K562 (cell line): ENCODE results near the gene HADHB. TPM values are rescaled to one million over a fixed set of nuclear protein-coding genes. Genes with fewer than 3 reads are reported as not detected.
A peak's percentile ranks its signal among the peaks of the same experiment; 100 is the strongest.

Experiments
- CBX8 ChIP-seq: fragments of 200-600 bp; sonication (generic); IDR thresholded peaks from 2 replicates; pipeline ENCODE4 v1.6.1; 2012; ENCODE audit warnings: borderline replicate concordance, mixed run types, low read depth, mild to moderate bottlenecking, moderate library complexity, mixed read lengths, low read length, control low read depth, inconsistent platforms; ENCODE audit not compliant: poor library complexity, severe bottlenecking; ENCODE audit errors: extremely low read depth
- CCNT2 ChIP-seq: IDR thresholded peaks from 2 replicates; pipeline ENCODE4 v1.6.1; 2011; ENCODE audit warnings: borderline replicate concordance, low read depth, mild to moderate bottlenecking, moderate library complexity, mixed read lengths, low read length; ENCODE audit not compliant: insufficient read length; ENCODE audit errors: extremely low read depth
- CREM ChIP-seq: IDR thresholded peaks from 2 replicates; pipeline ENCODE4 v1.6.1; 2014; ENCODE audit warnings: antibody characterized with exemption, low read depth
- KAT7 ChIP-seq: sonication (generic); formaldehyde crosslinking; IDR thresholded peaks from 2 replicates; pipeline ENCODE4 v1.8.0; 2022; ENCODE audit warnings: missing genetic modification reagents, mild to moderate bottlenecking, borderline replicate concordance
- KDM1A ChIP-seq, 2 experiments: fragments of 450-650 bp; IDR thresholded peaks; 2 replicates each; pipeline ENCODE4 v1.6.1; 2016; ENCODE audit warnings: mild to moderate bottlenecking in 2 of 2
- MTA1 ChIP-seq: fragments of 450-650 bp; IDR thresholded peaks from 2 replicates; pipeline ENCODE4 v1.6.1; 2017; ENCODE audit warnings: borderline replicate concordance
- POLR3G ChIP-seq: IDR thresholded peaks from 2 replicates; pipeline ENCODE4 v1.6.1; 2011; ENCODE audit not compliant: insufficient read length, insufficient replicate concordance; ENCODE audit errors: extremely low read depth
- PRMT5 ChIP-seq: sonication (generic); formaldehyde crosslinking; IDR thresholded peaks from 2 replicates; pipeline ENCODE4 v1.5.0; 2020; ENCODE audit warnings: missing genetic modification reagents
- TBL1XR1 ChIP-seq, 2 experiments: IDR thresholded peaks; 2 replicates each; pipeline ENCODE4 v1.6.1; 2012; ENCODE audit warnings: improper control_type of control experiment in 2 of 2, low read length in 2 of 2, mild to moderate bottlenecking in 1 of 2
- TEAD4 ChIP-seq, 2 experiments: sonication (generic) in 1 of 2; formaldehyde crosslinking in 1 of 2; IDR thresholded peaks; 2 replicates each; pipeline versions ENCODE4 v1.6.1 to v1.8.0; 2012 to 2022; ENCODE audit warnings: borderline replicate concordance in 1 of 2, inconsistent platforms in 1 of 2, low read length in 1 of 2, mild to moderate bottlenecking in 1 of 2, missing genetic modification reagents in 1 of 2
- XRCC4 ChIP-seq: IDR thresholded peaks from one replicate; pipeline ENCODE4 v1.6.1; 2011; ENCODE audit not compliant: insufficient read depth, insufficient read length; ENCODE audit errors: extremely low read depth
- ZNF24 ChIP-seq: fragments of 450-650 bp; IDR thresholded peaks from 2 replicates; pipeline ENCODE4 v1.6.1; 2016
- ZNF324 ChIP-seq: fragments of 250-450 bp; sonication (Bioruptor Pico); IDR thresholded peaks from 2 replicates; pipeline ENCODE4 v1.4.0; 2020; ENCODE audit warnings: mild to moderate bottlenecking
- ZNF354B ChIP-seq: fragments of 250-450 bp; sonication (Bioruptor Pico); IDR thresholded peaks from 2 replicates; pipeline ENCODE4 v1.4.0; 2020
- ZNF76 ChIP-seq: fragments of 250-450 bp; sonication (Bioruptor Pico); IDR thresholded peaks from 2 replicates; pipeline ENCODE4 v1.4.0; 2020; ENCODE audit warnings: mild to moderate bottlenecking, moderate library complexity, borderline replicate concordance
- polyA plus RNA-seq, 8 experiments: library from polyadenylated mRNA; depleted of rRNA in 4 of 8; stranded (reverse) in 5 of 8; unstranded in 3 of 8; fragments of >200 nt; fragmentation: Nextera tagmentation in 2 of 8; fragmentation: Illumina TruSeq in 1 of 8; extraction: Ambion mirVana in 2 of 8; extraction: Trizol in 1 of 8; gene quantifications; 2 replicates each; pipeline versions ENCODE4 v1.2.1 to v1.2.3, GENCODE V29; 2011 to 2014; ENCODE audit warnings: inconsistent platforms in 1 of 8, missing spikeins in 1 of 8
- total RNA-seq, 7 experiments: library from RNA; depleted of rRNA in 6 of 7; stranded (reverse); fragments of >200 nt in 6 of 7; fragmentation: Illumina TruSeq in 2 of 7; extraction: Trizol in 2 of 7; gene quantifications; 2 replicates each; pipeline versions ENCODE4 v1.2.1 to v1.2.3, GENCODE V29; 2011 to 2021; ENCODE audit warnings: low replicate concordance in 1 of 7
- TF ChIP-seq, protein P1 (sequence below): fragments of 250-450 bp; sonication (Bioruptor Pico); IDR thresholded peaks from 2 replicates; pipeline ENCODE4 v1.4.0; 2020; ENCODE audit warnings: mild to moderate bottlenecking, moderate library complexity
- TF ChIP-seq, protein P2 (sequence below): fragments of 150-350 bp; conservative IDR thresholded peaks from 2 replicates; pipeline ENCODE4 v1.6.1; 2014; ENCODE audit warnings: low read length
- TF ChIP-seq, protein P3 (sequence below): fragments of 450-650 bp; IDR thresholded peaks from 2 replicates; pipeline ENCODE4 v1.6.1; 2017; ENCODE audit warnings: antibody characterized with exemption, mild to moderate bottlenecking

HADHB gene
- total and polyA plus RNA-seq, 9 of the 15 experiments (the other 6 are each of a cell fraction or from before 2014, with no cell fraction given): 67.3 to 199 (median 100) TPM

DNA sequence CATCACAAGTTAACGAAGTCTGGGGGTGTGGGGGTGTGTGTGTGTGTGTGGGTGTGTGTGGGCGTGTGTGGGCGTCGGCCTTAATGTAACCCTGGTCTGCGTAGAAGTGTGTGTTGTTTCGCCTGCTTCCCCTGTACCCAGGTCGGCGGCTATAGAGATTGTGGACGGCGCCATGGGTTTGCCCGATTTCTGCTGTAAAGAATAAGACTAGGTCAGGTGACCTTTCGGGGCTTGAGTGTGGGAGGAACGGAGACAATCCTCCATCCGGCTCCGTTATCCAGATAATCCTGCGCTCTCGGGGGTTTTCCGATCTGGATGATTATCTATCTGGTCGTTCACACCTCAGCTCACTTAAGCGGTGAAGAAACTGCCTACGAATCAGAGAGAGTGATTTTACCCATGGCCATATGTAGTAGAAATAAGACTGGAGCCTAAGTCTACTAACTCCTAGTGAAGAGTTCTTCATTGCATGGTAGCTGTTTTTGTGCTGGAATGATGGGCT, 543 bp downstream of the HADHB start (continued):
- TF ChIP-seq, protein P1, sequence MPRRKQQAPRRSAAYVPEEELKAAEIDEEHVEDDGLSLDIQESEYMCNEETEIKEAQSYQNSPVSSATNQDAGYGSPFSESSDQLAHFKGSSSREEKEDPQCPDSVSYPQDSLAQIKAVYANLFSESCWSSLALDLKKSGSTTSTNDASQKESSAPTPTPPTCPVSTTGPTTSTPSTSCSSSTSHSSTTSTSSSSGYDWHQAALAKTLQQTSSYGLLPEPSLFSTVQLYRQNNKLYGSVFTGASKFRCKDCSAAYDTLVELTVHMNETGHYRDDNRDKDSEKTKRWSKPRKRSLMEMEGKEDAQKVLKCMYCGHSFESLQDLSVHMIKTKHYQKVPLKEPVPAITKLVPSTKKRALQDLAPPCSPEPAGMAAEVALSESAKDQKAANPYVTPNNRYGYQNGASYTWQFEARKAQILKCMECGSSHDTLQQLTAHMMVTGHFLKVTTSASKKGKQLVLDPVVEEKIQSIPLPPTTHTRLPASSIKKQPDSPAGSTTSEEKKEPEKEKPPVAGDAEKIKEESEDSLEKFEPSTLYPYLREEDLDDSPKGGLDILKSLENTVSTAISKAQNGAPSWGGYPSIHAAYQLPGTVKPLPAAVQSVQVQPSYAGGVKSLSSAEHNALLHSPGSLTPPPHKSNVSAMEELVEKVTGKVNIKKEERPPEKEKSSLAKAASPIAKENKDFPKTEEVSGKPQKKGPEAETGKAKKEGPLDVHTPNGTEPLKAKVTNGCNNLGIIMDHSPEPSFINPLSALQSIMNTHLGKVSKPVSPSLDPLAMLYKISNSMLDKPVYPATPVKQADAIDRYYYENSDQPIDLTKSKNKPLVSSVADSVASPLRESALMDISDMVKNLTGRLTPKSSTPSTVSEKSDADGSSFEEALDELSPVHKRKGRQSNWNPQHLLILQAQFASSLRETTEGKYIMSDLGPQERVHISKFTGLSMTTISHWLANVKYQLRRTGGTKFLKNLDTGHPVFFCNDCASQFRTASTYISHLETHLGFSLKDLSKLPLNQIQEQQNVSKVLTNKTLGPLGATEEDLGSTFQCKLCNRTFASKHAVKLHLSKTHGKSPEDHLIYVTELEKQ: no peak
- TF ChIP-seq, protein P2, sequence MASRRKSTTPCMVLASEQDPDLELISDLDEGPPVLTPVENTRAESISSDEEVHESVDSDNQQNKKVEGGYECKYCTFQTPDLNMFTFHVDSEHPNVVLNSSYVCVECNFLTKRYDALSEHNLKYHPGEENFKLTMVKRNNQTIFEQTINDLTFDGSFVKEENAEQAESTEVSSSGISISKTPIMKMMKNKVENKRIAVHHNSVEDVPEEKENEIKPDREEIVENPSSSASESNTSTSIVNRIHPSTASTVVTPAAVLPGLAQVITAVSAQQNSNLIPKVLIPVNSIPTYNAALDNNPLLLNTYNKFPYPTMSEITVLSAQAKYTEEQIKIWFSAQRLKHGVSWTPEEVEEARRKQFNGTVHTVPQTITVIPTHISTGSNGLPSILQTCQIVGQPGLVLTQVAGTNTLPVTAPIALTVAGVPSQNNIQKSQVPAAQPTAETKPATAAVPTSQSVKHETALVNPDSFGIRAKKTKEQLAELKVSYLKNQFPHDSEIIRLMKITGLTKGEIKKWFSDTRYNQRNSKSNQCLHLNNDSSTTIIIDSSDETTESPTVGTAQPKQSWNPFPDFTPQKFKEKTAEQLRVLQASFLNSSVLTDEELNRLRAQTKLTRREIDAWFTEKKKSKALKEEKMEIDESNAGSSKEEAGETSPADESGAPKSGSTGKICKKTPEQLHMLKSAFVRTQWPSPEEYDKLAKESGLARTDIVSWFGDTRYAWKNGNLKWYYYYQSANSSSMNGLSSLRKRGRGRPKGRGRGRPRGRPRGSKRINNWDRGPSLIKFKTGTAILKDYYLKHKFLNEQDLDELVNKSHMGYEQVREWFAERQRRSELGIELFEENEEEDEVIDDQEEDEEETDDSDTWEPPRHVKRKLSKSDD: no peak
- TF ChIP-seq ZNF324 (CRISPR knock-in tag) (no peak), CCNT2 (no peak), POLR3G (no peak), PRMT5 (no peak), KAT7 (CRISPR knock-in tag) (no peak), ZNF354B (CRISPR knock-in tag) (no peak), XRCC4 (no peak), TEAD4 (IDR thresholded peaks at IDR 0.05; ENCODE audit: low read length) (peak; percentile 95), TEAD4 (CRISPR knock-in tag; IDR thresholded peaks at IDR 0.05; ENCODE audit: borderline replicate concordance) (no peak), KDM1A (IDR thresholded peaks at IDR 0.05) (peak; percentile 47 to 56; a peak in 2 of 4 replicates), ZNF24 (no peak), TBL1XR1 (IDR thresholded peaks at IDR 0.05; ENCODE audit: low read length in 2 of 2) (no peak), ZNF76 (CRISPR knock-in tag) (no peak), CBX8 (no peak), CREM (peak; percentile 2; the same call in 1 of the 2 replicates), MTA1 (no peak)
- TF ChIP-seq, protein P3, sequence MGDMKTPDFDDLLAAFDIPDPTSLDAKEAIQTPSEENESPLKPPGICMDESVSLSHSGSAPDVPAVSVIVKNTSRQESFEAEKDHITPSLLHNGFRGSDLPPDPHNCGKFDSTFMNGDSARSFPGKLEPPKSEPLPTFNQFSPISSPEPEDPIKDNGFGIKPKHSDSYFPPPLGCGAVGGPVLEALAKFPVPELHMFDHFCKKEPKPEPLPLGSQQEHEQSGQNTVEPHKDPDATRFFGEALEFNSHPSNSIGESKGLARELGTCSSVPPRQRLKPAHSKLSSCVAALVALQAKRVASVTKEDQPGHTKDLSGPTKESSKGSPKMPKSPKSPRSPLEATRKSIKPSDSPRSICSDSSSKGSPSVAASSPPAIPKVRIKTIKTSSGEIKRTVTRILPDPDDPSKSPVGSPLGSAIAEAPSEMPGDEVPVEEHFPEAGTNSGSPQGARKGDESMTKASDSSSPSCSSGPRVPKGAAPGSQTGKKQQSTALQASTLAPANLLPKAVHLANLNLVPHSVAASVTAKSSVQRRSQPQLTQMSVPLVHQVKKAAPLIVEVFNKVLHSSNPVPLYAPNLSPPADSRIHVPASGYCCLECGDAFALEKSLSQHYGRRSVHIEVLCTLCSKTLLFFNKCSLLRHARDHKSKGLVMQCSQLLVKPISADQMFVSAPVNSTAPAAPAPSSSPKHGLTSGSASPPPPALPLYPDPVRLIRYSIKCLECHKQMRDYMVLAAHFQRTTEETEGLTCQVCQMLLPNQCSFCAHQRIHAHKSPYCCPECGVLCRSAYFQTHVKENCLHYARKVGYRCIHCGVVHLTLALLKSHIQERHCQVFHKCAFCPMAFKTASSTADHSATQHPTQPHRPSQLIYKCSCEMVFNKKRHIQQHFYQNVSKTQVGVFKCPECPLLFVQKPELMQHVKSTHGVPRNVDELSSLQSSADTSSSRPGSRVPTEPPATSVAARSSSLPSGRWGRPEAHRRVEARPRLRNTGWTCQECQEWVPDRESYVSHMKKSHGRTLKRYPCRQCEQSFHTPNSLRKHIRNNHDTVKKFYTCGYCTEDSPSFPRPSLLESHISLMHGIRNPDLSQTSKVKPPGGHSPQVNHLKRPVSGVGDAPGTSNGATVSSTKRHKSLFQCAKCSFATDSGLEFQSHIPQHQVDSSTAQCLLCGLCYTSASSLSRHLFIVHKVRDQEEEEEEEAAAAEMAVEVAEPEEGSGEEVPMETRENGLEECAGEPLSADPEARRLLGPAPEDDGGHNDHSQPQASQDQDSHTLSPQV: no peak
